Transverse colon (tissue), 4 donors: ENCODE measurements around the gene BNIP5.

Source experiments
- EP300 ChIP-seq: sonication (generic); formaldehyde crosslinking; IDR thresholded peaks from one replicate; pipeline ENCODE4 v1.6.1; 2017; ENCODE audit warnings: antibody characterized with exemption, low read depth
- POLR2A ChIP-seq: fragments of 450-650 bp; IDR thresholded peaks from one replicate; pipeline ENCODE4 v1.6.1; 2016; ENCODE audit warnings: antibody characterized with exemption, mild to moderate bottlenecking, moderate library complexity
- POLR2AphosphoS5 ChIP-seq, 3 donors: sonication (generic); formaldehyde crosslinking; IDR thresholded peaks; one replicate each; pipeline ENCODE4 v1.6.1; 2016; ENCODE audit warnings: antibody characterized with exemption in 3 of 3
- TF ChIP-seq, protein P1 (sequence below), 5 experiments: fragments of 200-600 bp in 3 of 5; fragments of 450-650 bp in 2 of 5; sonication (generic) in 3 of 5; IDR thresholded peaks; 1 replicate in 2 of 5; 2 replicates in 3 of 5; pipeline ENCODE4 v1.5.1; 2016 to 2017; ENCODE audit warnings: antibody characterized with exemption in 5 of 5, inconsistent platforms in 3 of 5, mild to moderate bottlenecking in 2 of 5, moderate library complexity in 1 of 5

DNA sequence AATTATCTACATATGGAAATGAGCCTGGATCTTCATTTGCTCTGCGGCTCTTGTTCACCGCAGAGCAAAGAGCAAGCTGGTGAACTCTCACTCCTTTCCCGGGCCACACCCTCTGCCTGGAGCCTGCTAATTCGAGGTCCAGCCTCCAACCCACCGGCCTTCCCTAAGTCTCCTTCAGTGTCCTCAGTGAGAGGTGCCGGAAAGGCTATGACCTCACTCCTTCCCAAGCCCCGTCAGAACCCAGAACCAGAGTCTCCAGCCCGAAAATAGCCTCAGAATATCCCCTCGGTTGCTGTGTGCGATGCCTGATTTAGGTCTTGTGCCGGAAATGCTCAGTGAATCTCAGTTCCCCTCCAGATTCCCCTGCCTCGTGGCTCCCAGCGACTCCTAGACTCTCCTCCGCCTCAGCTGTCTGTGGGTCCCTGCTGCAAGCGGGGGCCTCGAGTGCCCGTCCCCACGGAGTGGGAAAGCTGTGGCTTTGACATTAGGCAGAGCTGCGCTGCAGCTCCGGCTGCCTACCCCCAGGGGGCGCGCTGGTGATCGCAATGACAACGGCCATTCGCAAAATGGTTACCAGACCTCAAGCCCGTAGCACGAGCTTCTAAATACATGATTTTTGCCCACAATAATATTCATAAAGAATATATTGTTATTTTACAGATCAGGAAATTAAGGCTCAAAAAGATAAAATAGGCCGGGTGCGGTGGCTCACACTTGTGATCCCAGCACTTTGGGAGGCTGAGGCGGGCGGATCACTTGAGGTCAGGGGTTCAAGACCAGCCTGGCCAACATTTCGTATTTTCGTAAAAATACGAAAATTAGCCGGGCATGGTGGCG, 4.1 kb upstream of the BNIP5 start:
- TF ChIP-seq, protein P1, sequence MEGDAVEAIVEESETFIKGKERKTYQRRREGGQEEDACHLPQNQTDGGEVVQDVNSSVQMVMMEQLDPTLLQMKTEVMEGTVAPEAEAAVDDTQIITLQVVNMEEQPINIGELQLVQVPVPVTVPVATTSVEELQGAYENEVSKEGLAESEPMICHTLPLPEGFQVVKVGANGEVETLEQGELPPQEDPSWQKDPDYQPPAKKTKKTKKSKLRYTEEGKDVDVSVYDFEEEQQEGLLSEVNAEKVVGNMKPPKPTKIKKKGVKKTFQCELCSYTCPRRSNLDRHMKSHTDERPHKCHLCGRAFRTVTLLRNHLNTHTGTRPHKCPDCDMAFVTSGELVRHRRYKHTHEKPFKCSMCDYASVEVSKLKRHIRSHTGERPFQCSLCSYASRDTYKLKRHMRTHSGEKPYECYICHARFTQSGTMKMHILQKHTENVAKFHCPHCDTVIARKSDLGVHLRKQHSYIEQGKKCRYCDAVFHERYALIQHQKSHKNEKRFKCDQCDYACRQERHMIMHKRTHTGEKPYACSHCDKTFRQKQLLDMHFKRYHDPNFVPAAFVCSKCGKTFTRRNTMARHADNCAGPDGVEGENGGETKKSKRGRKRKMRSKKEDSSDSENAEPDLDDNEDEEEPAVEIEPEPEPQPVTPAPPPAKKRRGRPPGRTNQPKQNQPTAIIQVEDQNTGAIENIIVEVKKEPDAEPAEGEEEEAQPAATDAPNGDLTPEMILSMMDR (IDR thresholded peaks at IDR 0.05): peak; percentile 98 to 99 (median 98)
- peak in 2 of 3 donors; percentile 20 to 23 for TF ChIP-seq POLR2AphosphoS5 (IDR thresholded peaks at IDR 0.05)
- TF ChIP-seq POLR2A: peak; percentile 45
- TF ChIP-seq EP300: no peak
